Fibroblast of the conjunctiva (primary cell): ENCODE results near the gene MTHFD2L.

Experiments
- DNase-seq: peaks from one replicate; pipeline ENCODE4 v3.0.0-alpha.2; 2010; ENCODE audit warnings: low read depth

The MTHFD2L gene

GRCh38 chr4:74132944-74133343, 25.0 kb upstream of the MTHFD2L start:
- DNase-seq = no peak

- peak; percentile 92 for DNase-seq
These were observed 24.0 kb upstream of the MTHFD2L start for GRCh38 chr4:74133786-74134499.

GRCh38 chr4:74134500-74134852, 23.4 kb upstream of the MTHFD2L start:
- no peak for DNase-seq

- DNase-seq = no peak
These were observed 11.3 kb upstream of the MTHFD2L start for GRCh38 chr4:74146581-74147129.

GRCh38 chr4:74148205-74148604, 9.7 kb upstream of the MTHFD2L start:
- DNase-seq = no peak

- no peak for DNase-seq
These were observed 5.1 kb upstream of the MTHFD2L start for GRCh38 chr4:74152836-74153235.

GRCh38 chr4:74156521-74156920, 1.4 kb upstream of the MTHFD2L start:
- no peak for DNase-seq

GRCh38 chr4:74157154-74157553, 764 bp upstream of the MTHFD2L start:
- DNase-seq = no peak

- DNase-seq = no peak
These were observed 686 bp downstream of the MTHFD2L start for GRCh38 chr4:74158466-74159142.

- no peak for DNase-seq
These were observed 1.3 kb downstream of the MTHFD2L start for GRCh38 chr4:74159143-74159709.

- no peak for DNase-seq
These were observed 3.9 kb downstream of the MTHFD2L start for GRCh38 chr4:74161666-74162450.

- no peak for DNase-seq
These were observed 8.2 kb downstream of the MTHFD2L start for GRCh38 chr4:74166135-74166534.

- no peak for DNase-seq
These were observed 8.9 kb downstream of the MTHFD2L start for GRCh38 chr4:74166818-74167217.

- DNase-seq = no peak
These were observed 9.7 kb downstream of the MTHFD2L start for GRCh38 chr4:74167585-74167984.

GRCh38 chr4:74168841-74169240, 10.9 kb downstream of the MTHFD2L start:
- no peak for DNase-seq

- no peak for DNase-seq
These were observed 15.4 kb downstream of the MTHFD2L start for GRCh38 chr4:74173321-74173720.

GRCh38 chr4:74174421-74174820, 16.5 kb downstream of the MTHFD2L start:
- no peak for DNase-seq

- no peak for DNase-seq
These were observed 17.0 kb downstream of the MTHFD2L start for GRCh38 chr4:74174941-74175340.

- no peak for DNase-seq
These were observed 17.5 kb downstream of the MTHFD2L start for GRCh38 chr4:74175379-74175778.

- no peak for DNase-seq
These were observed 20.9 kb downstream of the MTHFD2L start for GRCh38 chr4:74178798-74179197.

- DNase-seq = no peak
These were observed 23.3 kb downstream of the MTHFD2L start for GRCh38 chr4:74181219-74181618.

GRCh38 chr4:74188912-74189311, 31.0 kb downstream of the MTHFD2L start:
- DNase-seq = no peak
